Measurements from ENCODE around the gene TSPAN32. TPM values are rescaled to one million over a fixed set of nuclear protein-coding genes. Genes with fewer than 3 reads are reported as not detected.

Gene TSPAN32
- total RNA-seq, 1 donor from 2014 or later = 12.2 TPM

- no peaks in the 10 kb centered on the region for H3K9me3 ChIP-seq
- no peak overlapping the region for H3K4me3 ChIP-seq
- H3K27me3 ChIP-seq = no peaks in the 10 kb centered on the region
- H3K4me1 ChIP-seq = peaks cover 15% of the 10 kb centered on the region
- intact Hi-C loops (cut with DNase I) = no loop called here
- H3K36me3 ChIP-seq = no peaks in the 10 kb centered on the region
- ATAC-seq (no peak), DNase-seq (peak; percentile 45)
- no peak overlapping the region for H3K27ac ChIP-seq
- TF ChIP-seq, protein P1, sequence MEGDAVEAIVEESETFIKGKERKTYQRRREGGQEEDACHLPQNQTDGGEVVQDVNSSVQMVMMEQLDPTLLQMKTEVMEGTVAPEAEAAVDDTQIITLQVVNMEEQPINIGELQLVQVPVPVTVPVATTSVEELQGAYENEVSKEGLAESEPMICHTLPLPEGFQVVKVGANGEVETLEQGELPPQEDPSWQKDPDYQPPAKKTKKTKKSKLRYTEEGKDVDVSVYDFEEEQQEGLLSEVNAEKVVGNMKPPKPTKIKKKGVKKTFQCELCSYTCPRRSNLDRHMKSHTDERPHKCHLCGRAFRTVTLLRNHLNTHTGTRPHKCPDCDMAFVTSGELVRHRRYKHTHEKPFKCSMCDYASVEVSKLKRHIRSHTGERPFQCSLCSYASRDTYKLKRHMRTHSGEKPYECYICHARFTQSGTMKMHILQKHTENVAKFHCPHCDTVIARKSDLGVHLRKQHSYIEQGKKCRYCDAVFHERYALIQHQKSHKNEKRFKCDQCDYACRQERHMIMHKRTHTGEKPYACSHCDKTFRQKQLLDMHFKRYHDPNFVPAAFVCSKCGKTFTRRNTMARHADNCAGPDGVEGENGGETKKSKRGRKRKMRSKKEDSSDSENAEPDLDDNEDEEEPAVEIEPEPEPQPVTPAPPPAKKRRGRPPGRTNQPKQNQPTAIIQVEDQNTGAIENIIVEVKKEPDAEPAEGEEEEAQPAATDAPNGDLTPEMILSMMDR (IDR thresholded peaks at IDR 0.05) = no peak
Observed at GRCh38 chr11:2316169-2316962, 14.6 kb downstream of the TSPAN32 start.

GRCh38 chr11:2316963-2317244, 15.1 kb downstream of the TSPAN32 start:
- peaks cover 15% of the 10 kb centered on the region for H3K4me1 ChIP-seq
- H3K36me3 ChIP-seq = no peaks in the 10 kb centered on the region
- no peak overlapping the region for H3K27ac ChIP-seq
- no peaks in the 10 kb centered on the region for H3K27me3 ChIP-seq
- intact Hi-C loops (cut with DNase I) = no loop called here
- no peak overlapping the region for H3K4me3 ChIP-seq
- TF ChIP-seq, protein P1 (IDR thresholded peaks at IDR 0.05) = no peak
- DNase-seq (no peak), ATAC-seq (no peak)
- no peaks in the 10 kb centered on the region for H3K9me3 ChIP-seq

GRCh38 chr11:2317354-2318050, 15.7 kb downstream of the TSPAN32 start:
- TF ChIP-seq, protein P1 (IDR thresholded peaks at IDR 0.05) = no peak
- DNase-seq (peak; percentile 53), ATAC-seq (no peak)
- Histone ChIP-seq H3K36me3 (no peaks in the 10 kb centered on the region), H3K4me3 (no peak overlapping the region), H3K27ac (no peak overlapping the region), H3K4me1 (peaks cover 15% of the 10 kb centered on the region), H3K27me3 (no peaks in the 10 kb centered on the region), H3K9me3 (no peaks in the 10 kb centered on the region)
- intact Hi-C loops (cut with DNase I) = no loop called here

DNA sequence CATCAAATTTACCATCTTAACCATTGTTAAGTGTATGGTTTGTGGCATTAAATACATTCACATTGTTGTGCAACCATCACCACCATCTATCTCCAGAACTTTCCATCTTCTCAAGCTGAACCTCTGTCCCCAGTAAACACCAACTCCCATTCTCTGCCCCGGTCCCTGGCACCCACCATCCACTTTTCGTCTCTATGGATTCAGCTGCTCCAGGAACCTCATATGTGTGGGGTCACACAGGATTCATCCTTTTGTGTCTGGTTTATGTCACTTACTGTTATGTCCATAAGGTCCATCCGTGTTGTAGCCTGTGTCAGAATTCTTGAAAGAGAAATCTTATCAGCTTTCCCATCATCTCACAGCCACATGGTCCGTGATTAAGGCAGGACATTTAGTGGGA, 16.3 kb downstream of the TSPAN32 start:
- peaks cover 15% of the 10 kb centered on the region for H3K4me1 ChIP-seq

DNA sequence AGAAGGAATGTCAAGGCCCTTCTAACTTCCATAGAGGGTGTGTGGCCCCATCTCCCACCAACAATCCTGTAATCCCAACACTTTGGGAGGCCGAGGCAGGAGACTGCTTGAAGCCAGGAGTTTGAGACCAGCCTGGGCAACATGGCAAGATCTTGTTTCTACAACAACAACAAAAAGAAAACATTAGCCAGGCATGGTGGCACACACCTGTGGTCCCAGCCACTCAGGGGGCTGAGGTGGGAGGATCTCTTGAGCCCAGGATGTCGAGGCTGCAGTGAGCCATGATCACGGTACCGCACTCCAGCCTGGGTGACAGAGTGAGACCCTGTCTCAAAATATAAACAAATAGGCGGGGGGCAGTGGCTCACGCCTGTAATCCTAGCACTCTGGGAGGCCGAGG, 16.9 kb downstream of the TSPAN32 start:
- intact Hi-C loops (cut with DNase I) = no loop called here
- H3K27ac ChIP-seq = no peak overlapping the region
- peaks cover 15% of the 10 kb centered on the region for H3K4me1 ChIP-seq
- TF ChIP-seq, protein P1 (IDR thresholded peaks at IDR 0.05) = no peak
- no peak overlapping the region for H3K4me3 ChIP-seq
- ATAC-seq (no peak), DNase-seq (peak; percentile 16)
- no peaks in the 10 kb centered on the region for H3K27me3 ChIP-seq
- H3K36me3 ChIP-seq = no peaks in the 10 kb centered on the region
- no peaks in the 10 kb centered on the region for H3K9me3 ChIP-seq

More for the DNA sequence above, 16.3 kb downstream of the TSPAN32 start:
- ATAC-seq (no peak), DNase-seq (peak; percentile 20)
- no peaks in the 10 kb centered on the region for H3K36me3 ChIP-seq
- no peak overlapping the region for H3K27ac ChIP-seq
- H3K27me3 ChIP-seq = no peaks in the 10 kb centered on the region
- no peak overlapping the region for H3K4me3 ChIP-seq
- no peaks in the 10 kb centered on the region for H3K9me3 ChIP-seq
- intact Hi-C loops (cut with DNase I) = no loop called here
- TF ChIP-seq, protein P1 (IDR thresholded peaks at IDR 0.05) = no peak
